PC-9 (cell line): ENCODE results near the gene HPCAL4. TPM values are rescaled to one million over a fixed set of nuclear protein-coding genes. Genes with fewer than 3 reads are reported as not detected.

ENCODE experiments used
- BruUV-seq: library from RNA; stranded (reverse); fragments of 400-500 nt; replicated peaks from 2 replicates; lab custom pipeline; 2021; lab: Mats Ljungman, UMichigan
- CTCF ChIA-PET: fragments of 300-600 bp; sonication (Branson Sonifier 250); formaldehyde crosslinking; loops from one replicate; lab custom pipeline; 2022; ENCODE audit warnings: antibody characterized with exemption; lab: Charles Lee
- POLR2A ChIA-PET: fragments of 300-600 bp; sonication (Branson Sonifier 250); formaldehyde crosslinking; loops from one replicate; lab custom pipeline; 2022; ENCODE audit warnings: antibody characterized with exemption; ENCODE audit not compliant: unreplicated experiment; lab: Charles Lee
- DNase-seq, 2 experiments: peaks; one replicate each; pipeline versions ENCODE4 v3.0.0 to v3.0.0-alpha.2; 2015 to 2022; ENCODE audit warnings: mixed read lengths in 1 of 2
- H2AFZ ChIP-seq: fragments of 200-600 bp; sonication (generic); 2 replicates; pipeline ENCODE4 v1.8.1; 2017; ENCODE audit warnings: antibody characterized with exemption
- H3F3A ChIP-seq: fragments of 200-600 bp; sonication (generic); 2 replicates; pipeline ENCODE4 v1.8.1; 2017; ENCODE audit warnings: antibody characterized with exemption, mild to moderate bottlenecking, low read depth; ENCODE audit not compliant: insufficient read depth
- H3K27ac ChIP-seq: fragments of 200-600 bp; sonication (generic); 2 replicates; pipeline ENCODE4 v1.6.1; 2016; ENCODE audit warnings: mixed run types
- H3K27me3 ChIP-seq: fragments of 200-600 bp; sonication (generic); 2 replicates; pipeline ENCODE4 v1.6.1; 2016; ENCODE audit warnings: low read depth, mixed run types; ENCODE audit not compliant: insufficient read depth
- H3K36me3 ChIP-seq: fragments of 200-600 bp; sonication (generic); 2 replicates; pipeline ENCODE4 v1.6.1; 2016; ENCODE audit warnings: low read depth, mixed run types
- H3K4me1 ChIP-seq: fragments of 200-600 bp; sonication (generic); replicated peaks from 2 replicates; pipeline ENCODE4 v1.6.1; 2016; ENCODE audit warnings: mixed run types; ENCODE audit not compliant: insufficient read depth
- H3K4me2 ChIP-seq: fragments of 200-600 bp; sonication (generic); 2 replicates; pipeline ENCODE4 v1.6.1; 2017; ENCODE audit warnings: mixed run types
- H3K4me3 ChIP-seq: fragments of 200-600 bp; sonication (generic); 2 replicates; pipeline ENCODE4 v1.6.1; 2016; ENCODE audit warnings: mixed run types
- H3K79me2 ChIP-seq: fragments of 200-600 bp; sonication (generic); 2 replicates; pipeline ENCODE4 v1.6.1; 2017; ENCODE audit warnings: low read depth, mixed run types
- H3K9me2 ChIP-seq: fragments of 200-600 bp; sonication (generic); 2 replicates; pipeline ENCODE4 v1.8.1; 2017; ENCODE audit warnings: mild to moderate bottlenecking; ENCODE audit not compliant: insufficient read depth
- H3K9me3 ChIP-seq: fragments of 200-600 bp; sonication (generic); 2 replicates; pipeline ENCODE4 v1.8.1; 2016; ENCODE audit warnings: low read depth; ENCODE audit not compliant: insufficient read depth
- H4K20me1 ChIP-seq: fragments of 200-600 bp; sonication (generic); 2 replicates; pipeline ENCODE4 v1.8.1; 2017; ENCODE audit not compliant: insufficient read depth
- CTCF ChIP-seq: fragments of 200-600 bp; sonication (generic); conservative IDR thresholded peaks from 2 replicates; pipeline ENCODE4 v1.6.1; 2017; ENCODE audit warnings: mixed run types, antibody characterized with exemption, mild to moderate bottlenecking, moderate library complexity
- EZH2 ChIP-seq: fragments of 200-600 bp; sonication (generic); IDR thresholded peaks from 2 replicates; pipeline ENCODE4 v1.8.0; 2017; ENCODE audit warnings: antibody characterized with exemption, low read depth
- intact Hi-C: fragments of 100-400 bp; cut with micrococcal nuclease; formaldehyde crosslinking; loops from one replicate; pipeline ENCODE4 v1.10.0; 2022; ENCODE audit not compliant: unreplicated experiment
- total RNA-seq: library from RNA; stranded (reverse); gene quantifications from 2 replicates; pipeline ENCODE4 v1.2.3, GENCODE V29; 2021

The HPCAL4 gene
- total RNA-seq, 1 experiment from 2014 or later, result 0.07 TPM

- POLR2A ChIA-PET, result no interaction called here
- Histone ChIP-seq H3K79me2 (no peaks in the 10 kb centered on the region), H3F3A (no peaks in the 10 kb centered on the region; the same call in 1 of the 2 replicates), H3K36me3 (no peaks in the 10 kb centered on the region), H3K4me2 (no peak overlapping the region), H3K9me2 (no peaks in the 10 kb centered on the region), H2AFZ (no peak overlapping the region), H3K27me3 (peaks cover 12% of the 10 kb centered on the region; the same call in 1 of the 2 replicates), H3K4me1 (no peaks in the 10 kb centered on the region), H3K27ac (no peak overlapping the region), H4K20me1 (no peaks in the 10 kb centered on the region), H3K4me3 (no peak overlapping the region), H3K9me3 (no peaks in the 10 kb centered on the region)
- intact Hi-C loops, result loop anchor here (5.0 kb wide), 1 partner anchor 61 kb away; no protein-coding TSS in a partner anchor
- CTCF ChIA-PET, result no interaction called here
- no TSS peak for BruUV-seq
- DNase-seq, result no peak
- no peak for TF ChIP-seq EZH2
- no peak for TF ChIP-seq CTCF
Observed at GRCh38 chr1:39717809-39718208, 26.6 kb upstream of the HPCAL4 start.

DNA sequence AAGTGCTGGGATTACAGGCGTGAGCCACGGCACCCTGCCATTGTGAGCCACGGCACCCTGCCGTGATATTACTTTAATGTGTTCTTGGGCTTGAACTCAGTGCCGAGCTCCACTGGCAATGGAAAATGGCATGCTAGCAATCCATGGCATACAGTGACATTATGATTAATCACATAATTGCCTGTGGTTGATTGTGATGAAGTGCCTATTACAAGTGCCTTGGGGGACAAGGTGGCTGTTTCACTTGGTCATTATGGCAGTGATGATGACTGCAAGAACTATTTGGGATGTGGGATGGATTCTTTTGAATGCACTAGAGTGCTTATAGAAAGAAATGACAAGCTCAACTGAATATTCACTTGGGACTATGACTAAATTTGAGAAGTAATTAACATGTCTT, 22.3 kb upstream of the HPCAL4 start:
- Histone ChIP-seq H3K9me3 (no peaks in the 10 kb centered on the region), H3K79me2 (no peaks in the 10 kb centered on the region), H3K36me3 (no peaks in the 10 kb centered on the region), H3K27me3 (peaks cover 12% of the 10 kb centered on the region; the same call in 1 of the 2 replicates), H3F3A (no peaks in the 10 kb centered on the region), H3K9me2 (no peaks in the 10 kb centered on the region), H3K4me2 (no peak overlapping the region), H4K20me1 (no peaks in the 10 kb centered on the region), H3K4me1 (no peaks in the 10 kb centered on the region), H2AFZ (no peak overlapping the region), H3K4me3 (no peak overlapping the region), H3K27ac (no peak overlapping the region)
- TF ChIP-seq CTCF (no peak), EZH2 (no peak)
- no peak for DNase-seq
- ChIA-PET CTCF (no interaction called here), POLR2A (interaction anchor here (0.5 to 0.7 kb wide), 3 partner anchors 29 to 98 kb away, joined by 3 to 4 read pairs (median 3); no protein-coding TSS in a partner anchor)
- BruUV-seq, result no TSS peak
- intact Hi-C loops, result no loop called here

DNA sequence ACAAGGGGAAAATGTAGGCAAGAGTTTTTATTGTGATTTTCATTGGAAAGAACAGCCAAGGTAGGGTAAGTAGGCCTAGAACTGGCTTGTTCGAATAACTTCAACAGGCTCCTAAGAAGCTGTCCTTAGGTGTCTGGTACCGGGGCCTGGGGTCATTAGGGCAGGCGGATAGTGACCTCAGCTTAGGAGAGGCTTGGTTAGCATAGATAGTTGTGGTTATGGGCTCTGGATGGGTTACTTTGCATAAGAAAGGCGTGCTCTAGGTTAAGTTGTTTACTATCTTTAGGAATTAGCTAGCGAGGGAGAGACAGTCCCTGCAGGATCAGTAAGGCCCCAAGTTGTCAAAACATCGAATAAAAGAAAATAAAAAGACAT, 20.7 kb upstream of the HPCAL4 start:
- CTCF ChIA-PET, result no interaction called here
- no peaks in the 10 kb centered on the region for H3K36me3 ChIP-seq
- no peak overlapping the region for H3K4me3 ChIP-seq
- no peaks in the 10 kb centered on the region for H3K9me2 ChIP-seq
- no peaks in the 10 kb centered on the region for H3K4me1 ChIP-seq
- peaks cover 7% of the 10 kb centered on the region; the same call in 1 of the 2 replicates for H3K27me3 ChIP-seq
- no TSS peak for BruUV-seq
- H3K79me2 ChIP-seq, result no peaks in the 10 kb centered on the region
- POLR2A ChIA-PET, result no interaction called here
- H2AFZ ChIP-seq, result no peak overlapping the region
- DNase-seq, result no peak
- no peak overlapping the region for H3K27ac ChIP-seq
- no peaks in the 10 kb centered on the region for H3F3A ChIP-seq
- H3K9me3 ChIP-seq, result no peaks in the 10 kb centered on the region
- TF ChIP-seq EZH2 (no peak), CTCF (no peak)
- H4K20me1 ChIP-seq, result no peaks in the 10 kb centered on the region
- intact Hi-C loops, result no loop called here
- no peak overlapping the region for H3K4me2 ChIP-seq
